ENCODE data around the gene APEH. TPM values are rescaled to one million over a fixed set of nuclear protein-coding genes. Genes with fewer than 3 reads are reported as not detected.

Gene APEH
- total and polyA plus RNA-seq, 9 of the 15 experiments (the other 6 are each of a cell fraction or from before 2014, with no cell fraction given) = 70.9 to 177 (median 117) TPM

DNA sequence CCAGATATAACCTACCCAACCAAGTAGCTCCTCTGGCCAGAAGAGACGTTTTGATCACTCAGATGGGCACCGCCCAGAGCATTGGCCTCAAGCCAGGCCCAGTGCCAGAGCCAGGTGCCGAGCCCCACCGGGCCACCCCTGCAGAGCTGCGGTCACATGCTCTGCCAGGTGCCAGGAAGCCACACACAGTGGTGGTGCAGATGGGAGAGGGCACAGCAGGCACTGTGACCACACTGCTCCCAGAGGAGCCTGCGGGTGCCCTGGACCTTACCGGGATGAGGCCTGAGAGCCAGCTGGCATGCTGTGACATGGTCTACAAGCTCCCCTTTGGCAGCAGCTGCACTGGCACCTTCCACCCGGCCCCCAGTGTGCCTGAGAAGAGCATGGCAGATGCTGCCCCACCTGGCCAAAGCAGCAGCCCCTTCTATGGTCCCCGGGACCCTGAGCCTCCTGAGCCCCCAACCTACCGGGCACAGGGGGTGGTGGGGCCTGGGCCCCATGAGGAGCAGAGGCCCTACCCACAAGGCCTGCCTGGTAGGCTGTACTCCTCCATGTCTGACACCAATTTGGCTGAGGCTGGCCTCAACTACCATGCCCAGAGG lies 19.1 kb upstream of the APEH start:
- no peak overlapping the region for H2AFZ ChIP-seq (ENCODE audit: low read depth, low read length)
- H3K4me2 ChIP-seq (ENCODE audit: insufficient read depth, low read length) = no peak overlapping the region
- FAIRE-seq (no peak), ATAC-seq (no peak), DNase-seq (ENCODE audit: extremely low read depth in 1 of 4, low spot score in 3 of 4) (no peak)
- no peaks in the 10 kb centered on the region for H3K9me1 ChIP-seq (ENCODE audit: control insufficient read depth, insufficient read depth, low read length)
- no peaks in the 10 kb centered on the region for H3K27me3 ChIP-seq (ENCODE audit: control insufficient read depth in 2 of 2, insufficient read depth in 2 of 2, low read length in 2 of 2)
- CTCF ChIA-PET (ENCODE audit: low intra/inter-chr PET ratio) = no interaction called here
- no peak overlapping the region for H3K9ac ChIP-seq (ENCODE audit: insufficient read depth in 1 of 2, low read depth in 2 of 2, low read length in 2 of 2)
- H3K79me2 ChIP-seq (ENCODE audit: control insufficient read depth, insufficient read depth, low read length) = no peaks in the 10 kb centered on the region
- POLR2A ChIA-PET = interaction anchor here (0.6 kb wide), 1 partner anchor 9 kb away, joined by 3 read pairs; no protein-coding TSS in a partner anchor
- no peak overlapping the region for H3K4me3 ChIP-seq
- BruUV-seq (replicated peaks) = no TSS peak
- TF ChIP-seq, protein P1, sequence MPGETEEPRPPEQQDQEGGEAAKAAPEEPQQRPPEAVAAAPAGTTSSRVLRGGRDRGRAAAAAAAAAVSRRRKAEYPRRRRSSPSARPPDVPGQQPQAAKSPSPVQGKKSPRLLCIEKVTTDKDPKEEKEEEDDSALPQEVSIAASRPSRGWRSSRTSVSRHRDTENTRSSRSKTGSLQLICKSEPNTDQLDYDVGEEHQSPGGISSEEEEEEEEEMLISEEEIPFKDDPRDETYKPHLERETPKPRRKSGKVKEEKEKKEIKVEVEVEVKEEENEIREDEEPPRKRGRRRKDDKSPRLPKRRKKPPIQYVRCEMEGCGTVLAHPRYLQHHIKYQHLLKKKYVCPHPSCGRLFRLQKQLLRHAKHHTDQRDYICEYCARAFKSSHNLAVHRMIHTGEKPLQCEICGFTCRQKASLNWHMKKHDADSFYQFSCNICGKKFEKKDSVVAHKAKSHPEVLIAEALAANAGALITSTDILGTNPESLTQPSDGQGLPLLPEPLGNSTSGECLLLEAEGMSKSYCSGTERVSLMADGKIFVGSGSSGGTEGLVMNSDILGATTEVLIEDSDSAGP (CRISPR knock-in tag; IDR thresholded peaks at IDR 0.05) = no peak
- TF ChIP-seq PHF8 (IDR thresholded peaks at IDR 0.05; ENCODE audit: borderline replicate concordance, low read length) = no peak
- no peak for TF ChIP-seq ZNF347 (CRISPR knock-in tag; IDR thresholded peaks at IDR 0.05; ENCODE audit: low read depth)
- in situ Hi-C loops (cut with MboI) = no loop called here
- 63% methylated on average over 8 of the region's 10 CpGs for whole genome bisulfite sequencing (ENCODE audit: insufficient coverage, low coverage, missing lambda C conversion rate)
- intact Hi-C loops (cut with micrococcal nuclease) = no loop called here
- H3K4me1 ChIP-seq (replicated peaks in 1 of 2; ENCODE audit: control insufficient read depth in 2 of 2, insufficient read depth in 2 of 2, low read length in 2 of 2) = peaks cover 0 to 34% of the 10 kb centered on the region in 2 experiments; a peak in 2 of 5 replicates
- no peaks in the 10 kb centered on the region for H3K36me3 ChIP-seq (ENCODE audit: control insufficient read depth, insufficient read depth, low read length)
- H4K20me1 ChIP-seq (replicated peaks; ENCODE audit: control insufficient read depth, insufficient read depth, low read length) = no peaks in the 10 kb centered on the region
- no peak overlapping the region for H3K27ac ChIP-seq (ENCODE audit: extremely low read depth, low read depth, low read length)
- no peaks in the 10 kb centered on the region for H3K9me3 ChIP-seq (replicated peaks; ENCODE audit: control insufficient read depth, insufficient read depth, low read depth, low read length)
